Neutrophil (primary cell): ENCODE measurements around the gene NPAS3.

Source experiments
- H3K27ac ChIP-seq: fragments of 200-600 bp; sonication (generic); 2 replicates; pipeline ENCODE4 v1.5.1; 2016; ENCODE audit warnings: mild to moderate bottlenecking, moderate library complexity
- H3K27me3 ChIP-seq: fragments of 200-600 bp; sonication (generic); 2 replicates; pipeline ENCODE4 v1.6.0; 2016; ENCODE audit warnings: mild to moderate bottlenecking
- H3K36me3 ChIP-seq: fragments of 200-600 bp; sonication (generic); 2 replicates; pipeline ENCODE4 v1.5.1; 2017
- H3K4me1 ChIP-seq, 2 experiments: fragments of 200-600 bp in 1 of 2; sonication (generic) in 1 of 2; 1 replicate in 1 of 2; 2 replicates in 1 of 2; pipeline versions ENCODE4 v1.5.1 to v1.6.1; 2013 to 2016; ENCODE audit warnings: low read depth in 1 of 2, low read length in 1 of 2, mild to moderate bottlenecking in 1 of 2, moderate library complexity in 1 of 2; ENCODE audit not compliant: control insufficient read depth in 1 of 2, insufficient read depth in 1 of 2
- H3K4me3 ChIP-seq, 2 experiments: fragments of 200-600 bp in 1 of 2; sonication (generic) in 1 of 2; 1 replicate in 1 of 2; 2 replicates in 1 of 2; pipeline ENCODE4 v1.5.1; 2013 to 2016; ENCODE audit warnings: low read depth in 1 of 2, low read length in 1 of 2, mild to moderate bottlenecking in 1 of 2, moderate library complexity in 1 of 2
- H3K9me3 ChIP-seq: fragments of 200-600 bp; sonication (generic); 2 replicates; pipeline ENCODE4 v1.5.1; 2016
- TF ChIP-seq, protein P1 (sequence below): fragments of 200-600 bp; sonication (generic); IDR thresholded peaks from 2 replicates; pipeline ENCODE4 v1.5.1; 2016; ENCODE audit warnings: antibody characterized with exemption

The NPAS3 gene

DNA sequence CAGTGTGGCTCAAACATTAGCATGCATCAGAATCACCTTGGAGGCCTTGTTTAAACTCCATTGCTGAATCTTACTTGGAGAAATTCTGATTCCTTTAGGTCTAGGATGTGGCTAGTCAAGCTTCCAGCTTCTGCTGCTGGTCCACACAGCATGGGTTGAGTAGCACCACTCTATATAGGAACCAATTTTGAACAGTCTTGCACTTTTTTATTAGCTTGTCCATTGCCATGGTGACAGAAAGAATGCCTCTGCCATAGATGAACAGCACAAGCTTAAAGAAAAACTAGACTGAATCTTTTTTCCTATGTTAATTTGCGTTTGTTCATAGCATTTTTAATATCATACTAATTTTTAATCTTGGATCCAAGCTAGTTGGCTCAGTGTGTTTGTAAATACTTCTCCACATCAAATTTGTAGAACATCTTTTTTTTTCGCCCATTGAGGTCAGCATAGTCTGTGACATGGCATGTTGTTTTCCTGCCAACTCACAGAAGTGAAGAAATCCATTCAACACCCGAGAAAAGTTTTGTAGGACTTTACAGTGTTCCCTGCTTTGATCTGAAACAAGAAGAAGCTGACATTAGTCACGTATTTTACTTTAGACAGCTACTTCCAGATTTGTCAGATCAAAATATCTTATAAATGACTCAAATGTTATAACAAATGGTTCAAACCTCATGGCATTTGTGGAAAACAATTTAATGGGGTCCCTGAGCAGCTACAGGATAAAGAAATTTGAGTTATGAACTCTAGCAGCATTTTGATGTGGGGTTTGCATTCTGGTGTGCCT lies 573.4 kb downstream of the NPAS3 start:
- H3K4me1 ChIP-seq, result no peaks in the 10 kb centered on the region
- TF ChIP-seq, protein P1, sequence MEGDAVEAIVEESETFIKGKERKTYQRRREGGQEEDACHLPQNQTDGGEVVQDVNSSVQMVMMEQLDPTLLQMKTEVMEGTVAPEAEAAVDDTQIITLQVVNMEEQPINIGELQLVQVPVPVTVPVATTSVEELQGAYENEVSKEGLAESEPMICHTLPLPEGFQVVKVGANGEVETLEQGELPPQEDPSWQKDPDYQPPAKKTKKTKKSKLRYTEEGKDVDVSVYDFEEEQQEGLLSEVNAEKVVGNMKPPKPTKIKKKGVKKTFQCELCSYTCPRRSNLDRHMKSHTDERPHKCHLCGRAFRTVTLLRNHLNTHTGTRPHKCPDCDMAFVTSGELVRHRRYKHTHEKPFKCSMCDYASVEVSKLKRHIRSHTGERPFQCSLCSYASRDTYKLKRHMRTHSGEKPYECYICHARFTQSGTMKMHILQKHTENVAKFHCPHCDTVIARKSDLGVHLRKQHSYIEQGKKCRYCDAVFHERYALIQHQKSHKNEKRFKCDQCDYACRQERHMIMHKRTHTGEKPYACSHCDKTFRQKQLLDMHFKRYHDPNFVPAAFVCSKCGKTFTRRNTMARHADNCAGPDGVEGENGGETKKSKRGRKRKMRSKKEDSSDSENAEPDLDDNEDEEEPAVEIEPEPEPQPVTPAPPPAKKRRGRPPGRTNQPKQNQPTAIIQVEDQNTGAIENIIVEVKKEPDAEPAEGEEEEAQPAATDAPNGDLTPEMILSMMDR, result no peak
- no peaks in the 10 kb centered on the region for H3K36me3 ChIP-seq
- no peak overlapping the region for H3K4me3 ChIP-seq
- H3K27me3 ChIP-seq, result peaks cover 3% of the 10 kb centered on the region
- no peaks in the 10 kb centered on the region for H3K9me3 ChIP-seq
- H3K27ac ChIP-seq, result no peak overlapping the region

DNA sequence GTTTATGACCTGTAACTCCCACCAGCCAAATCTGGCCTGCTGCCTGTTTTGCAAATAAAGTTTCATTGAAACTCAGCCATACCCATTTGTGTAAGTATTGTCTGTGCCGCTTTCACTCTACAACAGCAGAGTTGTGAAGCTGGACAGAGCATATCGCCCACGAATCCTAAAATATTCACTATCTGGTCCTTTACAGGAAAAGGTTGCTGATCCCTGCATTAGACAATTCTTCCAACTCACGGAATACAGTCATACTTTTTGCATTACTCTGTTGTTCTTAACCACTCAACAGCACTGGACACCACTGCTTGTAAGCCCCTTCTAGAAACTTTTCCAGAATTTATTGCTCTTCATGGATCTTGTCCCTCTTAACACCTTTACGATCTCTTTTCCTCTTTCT lies 576.8 kb downstream of the NPAS3 start:
- no peaks in the 10 kb centered on the region for H3K36me3 ChIP-seq
- H3K4me1 ChIP-seq, result no peaks in the 10 kb centered on the region
- no peak overlapping the region for H3K4me3 ChIP-seq
- H3K27me3 ChIP-seq, result peaks cover 3% of the 10 kb centered on the region
- H3K9me3 ChIP-seq, result no peaks in the 10 kb centered on the region
- TF ChIP-seq, protein P1, result no peak
- H3K27ac ChIP-seq, result no peak overlapping the region

DNA sequence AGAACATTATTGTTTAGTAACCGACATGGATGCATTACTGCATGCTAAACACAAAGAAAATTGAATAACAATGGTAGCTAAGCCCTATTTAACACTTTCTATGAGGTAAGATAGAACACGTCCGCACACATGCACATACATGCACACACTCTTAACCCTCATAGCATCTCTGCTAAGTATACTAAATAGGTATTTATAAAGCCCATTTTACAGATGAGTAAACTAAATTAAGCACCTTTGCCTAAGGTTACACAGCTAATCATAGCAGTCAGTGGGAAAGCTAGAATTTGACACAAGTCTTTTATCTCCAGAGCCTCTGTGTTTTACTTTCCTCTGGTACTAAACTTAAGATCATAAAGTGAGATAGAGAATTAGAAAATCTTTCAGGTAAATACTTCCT lies 577.2 kb downstream of the NPAS3 start:
- Histone ChIP-seq H3K27ac (no peak overlapping the region), H3K4me3 (no peak overlapping the region)
- TF ChIP-seq, protein P1, result no peak

DNA sequence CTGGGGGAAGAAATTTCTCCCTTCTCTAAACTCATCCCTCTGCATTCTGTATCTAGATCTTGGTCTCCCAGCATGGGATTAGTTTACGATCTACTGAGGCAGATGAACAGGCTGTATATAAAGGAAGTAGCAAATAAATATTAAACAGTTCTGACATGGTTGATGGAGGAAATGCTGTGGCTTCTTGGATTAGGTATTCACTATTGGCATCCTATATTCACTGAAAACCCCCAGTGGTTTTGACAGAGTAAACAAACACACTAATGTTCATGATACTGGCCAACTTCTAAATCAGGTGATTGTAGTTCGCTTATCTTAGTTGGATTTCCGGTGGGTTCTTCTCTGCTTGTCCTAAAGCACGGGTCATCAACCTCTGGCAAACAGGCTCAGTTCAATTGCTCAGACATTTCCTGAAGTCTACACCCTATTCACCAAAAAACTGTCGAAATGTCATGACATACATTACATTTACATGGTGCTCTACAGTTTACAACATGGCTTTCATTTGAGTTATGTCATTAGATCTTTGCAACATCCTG lies 578.3 kb downstream of the NPAS3 start:
- Histone ChIP-seq H3K27me3 (peaks cover 3% of the 10 kb centered on the region), H3K36me3 (no peaks in the 10 kb centered on the region), H3K27ac (no peak overlapping the region), H3K4me3 (no peak overlapping the region), H3K9me3 (no peaks in the 10 kb centered on the region), H3K4me1 (no peaks in the 10 kb centered on the region)
- TF ChIP-seq, protein P1, result no peak

More for the DNA sequence above, 577.2 kb downstream of the NPAS3 start:
- no peaks in the 10 kb centered on the region for H3K9me3 ChIP-seq
- no peaks in the 10 kb centered on the region for H3K36me3 ChIP-seq
- no peaks in the 10 kb centered on the region for H3K4me1 ChIP-seq
- H3K27me3 ChIP-seq, result peaks cover 3% of the 10 kb centered on the region

DNA sequence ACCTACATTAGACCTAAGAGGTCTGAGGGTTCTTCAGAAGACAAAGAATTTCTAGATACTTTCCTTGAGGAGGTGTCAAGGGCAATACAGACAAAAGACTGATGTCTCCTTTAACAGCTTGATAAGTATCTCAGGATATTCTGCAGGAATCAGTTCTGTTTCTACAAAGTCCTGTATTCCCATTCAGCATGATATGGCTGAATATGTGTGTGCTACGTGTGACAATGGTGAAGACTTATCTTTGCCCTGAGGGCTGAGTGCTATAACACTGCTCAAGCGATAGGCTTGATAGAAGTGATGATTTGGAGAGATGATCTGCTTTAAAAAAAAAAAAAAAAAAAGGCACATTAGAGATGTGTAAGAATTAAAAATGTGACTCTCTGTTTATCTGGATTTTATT lies 582.5 kb downstream of the NPAS3 start:
- H3K4me3 ChIP-seq, result no peak overlapping the region
- TF ChIP-seq, protein P1, result no peak
- no peaks in the 10 kb centered on the region for H3K27me3 ChIP-seq
- H3K4me1 ChIP-seq, result no peaks in the 10 kb centered on the region
- no peaks in the 10 kb centered on the region for H3K9me3 ChIP-seq
- no peak overlapping the region for H3K27ac ChIP-seq
- no peaks in the 10 kb centered on the region for H3K36me3 ChIP-seq
